GM13976 (cell line): ENCODE results near the gene WASHC3.

Experiments
- DNase-seq: peaks from one replicate; pipeline ENCODE4 v3.0.0; 2012; ENCODE audit warnings: low spot score
- in situ Hi-C: fragments of 300-500 bp; cut with MboI; formaldehyde crosslinking; loops from one replicate; pipeline ENCODE4 v1.12.0; 2022; ENCODE audit warnings: low sequenced_read_pairs, mixed read lengths, inconsistent platforms; ENCODE audit not compliant: unreplicated experiment
- TF ChIP-seq, protein P1 (sequence below): IDR thresholded peaks from 2 replicates; pipeline ENCODE4 v1.5.1; 2012; ENCODE audit warnings: borderline replicate concordance, mild to moderate bottlenecking; ENCODE audit not compliant: insufficient read depth; ENCODE audit errors: extremely low read depth, missing control alignments, control extremely low read depth

Gene WASHC3

DNA sequence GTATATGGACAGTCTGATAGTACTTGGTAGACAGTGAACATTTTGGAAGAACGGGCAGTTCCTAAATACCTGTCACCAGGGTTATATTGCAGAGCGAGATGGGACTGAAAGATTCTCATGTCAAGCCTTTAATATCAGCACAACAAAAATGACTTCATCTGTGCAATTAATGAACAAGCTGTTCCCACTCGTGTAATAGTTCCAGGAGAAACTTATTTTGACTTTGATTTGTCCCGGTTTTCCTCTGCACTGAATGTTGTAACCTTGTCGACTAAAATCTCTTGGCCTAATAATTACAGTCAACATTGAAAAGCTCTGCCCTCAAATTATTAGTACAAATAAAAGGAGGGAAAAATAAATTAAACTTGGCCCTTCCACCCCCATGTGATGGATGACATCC, 79.5 kb downstream of the WASHC3 start:
- in situ Hi-C loops: no loop called here
- TF ChIP-seq, protein P1, sequence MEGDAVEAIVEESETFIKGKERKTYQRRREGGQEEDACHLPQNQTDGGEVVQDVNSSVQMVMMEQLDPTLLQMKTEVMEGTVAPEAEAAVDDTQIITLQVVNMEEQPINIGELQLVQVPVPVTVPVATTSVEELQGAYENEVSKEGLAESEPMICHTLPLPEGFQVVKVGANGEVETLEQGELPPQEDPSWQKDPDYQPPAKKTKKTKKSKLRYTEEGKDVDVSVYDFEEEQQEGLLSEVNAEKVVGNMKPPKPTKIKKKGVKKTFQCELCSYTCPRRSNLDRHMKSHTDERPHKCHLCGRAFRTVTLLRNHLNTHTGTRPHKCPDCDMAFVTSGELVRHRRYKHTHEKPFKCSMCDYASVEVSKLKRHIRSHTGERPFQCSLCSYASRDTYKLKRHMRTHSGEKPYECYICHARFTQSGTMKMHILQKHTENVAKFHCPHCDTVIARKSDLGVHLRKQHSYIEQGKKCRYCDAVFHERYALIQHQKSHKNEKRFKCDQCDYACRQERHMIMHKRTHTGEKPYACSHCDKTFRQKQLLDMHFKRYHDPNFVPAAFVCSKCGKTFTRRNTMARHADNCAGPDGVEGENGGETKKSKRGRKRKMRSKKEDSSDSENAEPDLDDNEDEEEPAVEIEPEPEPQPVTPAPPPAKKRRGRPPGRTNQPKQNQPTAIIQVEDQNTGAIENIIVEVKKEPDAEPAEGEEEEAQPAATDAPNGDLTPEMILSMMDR: no peak

DNA sequence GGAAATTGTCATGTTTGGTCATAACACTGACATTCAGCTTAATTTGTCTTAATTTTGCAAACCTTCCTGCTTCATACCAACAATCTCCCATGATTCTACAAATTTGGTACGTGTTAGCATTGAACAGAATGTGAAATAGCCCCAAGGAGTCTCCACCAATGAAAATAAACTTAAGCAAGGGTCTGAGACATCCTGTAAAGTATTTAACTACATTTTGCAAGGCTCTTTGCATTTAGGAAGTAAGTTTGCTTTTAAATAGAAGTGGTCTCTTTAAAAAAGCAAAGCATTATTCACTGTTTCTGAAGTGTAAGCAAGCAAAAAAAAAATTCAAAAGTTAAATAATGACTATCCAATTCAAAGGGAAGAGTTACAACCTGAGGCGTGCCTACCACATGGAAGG, 79.9 kb downstream of the WASHC3 start:
- TF ChIP-seq, protein P1: no peak
- no peak for DNase-seq
- in situ Hi-C loops: no loop called here

More for the DNA sequence above, 79.5 kb downstream of the WASHC3 start:
- DNase-seq: no peak

DNA sequence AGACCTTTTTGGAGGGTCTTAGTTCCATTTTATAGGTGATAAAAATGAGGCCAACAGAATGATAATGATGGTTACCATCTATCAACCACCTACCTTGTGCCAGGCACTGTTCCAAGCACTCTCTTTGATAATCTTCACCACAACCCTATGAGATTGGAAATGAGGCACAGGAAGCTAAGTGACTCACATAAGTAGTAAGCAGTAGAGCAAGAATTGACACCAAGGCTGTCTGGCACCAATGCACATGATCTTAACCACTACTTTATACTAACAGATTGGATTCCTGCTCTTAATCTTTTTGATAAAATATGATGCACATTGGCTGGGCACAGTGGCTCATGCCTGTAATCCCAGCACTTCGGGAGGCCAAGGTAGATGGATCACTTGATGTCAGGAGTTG, 93.0 kb downstream of the WASHC3 start:
- TF ChIP-seq, protein P1: no peak
- no peak for DNase-seq
- in situ Hi-C loops: no loop called here

DNA sequence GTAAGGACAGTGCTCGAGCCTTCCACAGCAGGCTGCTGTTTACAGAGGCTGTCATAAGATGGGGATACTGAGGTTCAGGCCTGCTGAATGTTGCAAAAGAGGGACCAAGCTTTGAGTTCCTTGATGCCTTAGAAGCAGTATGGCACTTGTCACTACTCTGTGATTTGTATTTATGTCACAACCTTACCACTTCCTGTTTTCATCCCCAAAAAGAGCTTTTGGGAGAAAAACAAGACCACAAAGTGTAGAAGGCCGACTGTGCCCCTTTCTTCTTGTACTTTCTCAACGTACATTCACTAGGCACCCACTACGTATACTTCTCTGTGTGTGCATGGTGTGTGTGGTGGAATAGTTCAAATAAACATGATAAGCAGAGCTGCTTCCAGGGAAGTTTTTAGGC, 94.3 kb downstream of the WASHC3 start:
- no peak for DNase-seq
- TF ChIP-seq, protein P1: no peak
- in situ Hi-C loops: no loop called here

DNA sequence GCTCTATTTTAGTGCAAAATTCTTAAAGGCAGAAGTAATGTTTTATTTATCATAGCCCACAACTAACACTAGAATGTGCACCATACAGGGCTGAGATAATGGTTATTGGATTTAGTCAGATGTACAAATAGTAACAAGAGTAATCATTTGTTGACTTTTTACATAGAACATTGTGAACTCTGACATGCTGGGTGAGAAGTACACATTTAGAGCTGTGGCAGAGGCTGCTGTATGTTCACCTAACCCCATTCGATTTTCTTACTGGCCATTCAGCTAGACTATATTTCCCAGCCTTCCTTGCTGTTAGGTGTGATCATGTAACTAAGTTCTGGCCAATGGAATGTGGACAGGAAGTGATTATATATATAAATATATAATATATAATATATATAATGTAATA, 95.3 kb downstream of the WASHC3 start:
- TF ChIP-seq, protein P1: no peak
- in situ Hi-C loops: no loop called here
- DNase-seq: no peak

DNA sequence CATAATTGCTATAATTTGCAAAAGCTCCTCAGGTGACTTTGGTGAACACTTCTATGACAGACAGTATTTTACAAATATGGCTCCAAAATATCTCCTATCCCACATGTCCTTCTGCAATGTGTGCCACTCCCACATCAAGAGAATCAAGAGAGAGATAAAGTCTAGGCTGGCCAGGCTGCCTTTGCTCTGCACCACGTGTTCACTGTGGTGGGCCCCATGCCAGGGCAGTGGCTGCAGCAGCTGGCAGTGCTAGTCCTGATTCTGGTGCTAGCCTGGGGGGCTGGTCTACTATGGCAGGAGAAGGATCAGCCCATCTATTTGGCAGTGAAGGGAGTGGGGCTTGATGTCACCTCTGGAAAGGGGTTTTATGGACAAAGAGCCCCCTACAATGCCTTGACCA, 98.1 kb downstream of the WASHC3 start:
- TF ChIP-seq, protein P1: no peak
- in situ Hi-C loops: no loop called here
- no peak for DNase-seq
